Astrocyte of the cerebellum (primary cell): ENCODE data around the gene ITGB4.

Experiments used
- DNase-seq: peaks from one replicate; pipeline ENCODE4 v3.0.0-alpha.2; 2011; ENCODE audit warnings: low read depth
- H3K4me3 ChIP-seq: 2 replicates; pipeline ENCODE4 v1.5.1; 2011; ENCODE audit warnings: mild to moderate bottlenecking, low read depth, low read length, moderate library complexity
- CTCF ChIP-seq: IDR thresholded peaks from 2 replicates; pipeline ENCODE4 v1.5.1; 2012; ENCODE audit warnings: low read length, low read depth, moderate library complexity, mild to moderate bottlenecking; ENCODE audit errors: missing control alignments
- in situ Hi-C: cut with HindIII; loops from 2 replicates; pipeline ENCODE4 v1.10.0; 2017; ENCODE audit warnings: low sequenced_read_pairs

ITGB4 gene

GRCh38 chr17:75764417-75764710 is 43.1 kb downstream of the ITGB4 start:
- DNase-seq: no peak
- peak overlapping the region; percentile 54 for H3K4me3 ChIP-seq
- no peak for TF ChIP-seq CTCF
- in situ Hi-C loops: no loop called here

DNA sequence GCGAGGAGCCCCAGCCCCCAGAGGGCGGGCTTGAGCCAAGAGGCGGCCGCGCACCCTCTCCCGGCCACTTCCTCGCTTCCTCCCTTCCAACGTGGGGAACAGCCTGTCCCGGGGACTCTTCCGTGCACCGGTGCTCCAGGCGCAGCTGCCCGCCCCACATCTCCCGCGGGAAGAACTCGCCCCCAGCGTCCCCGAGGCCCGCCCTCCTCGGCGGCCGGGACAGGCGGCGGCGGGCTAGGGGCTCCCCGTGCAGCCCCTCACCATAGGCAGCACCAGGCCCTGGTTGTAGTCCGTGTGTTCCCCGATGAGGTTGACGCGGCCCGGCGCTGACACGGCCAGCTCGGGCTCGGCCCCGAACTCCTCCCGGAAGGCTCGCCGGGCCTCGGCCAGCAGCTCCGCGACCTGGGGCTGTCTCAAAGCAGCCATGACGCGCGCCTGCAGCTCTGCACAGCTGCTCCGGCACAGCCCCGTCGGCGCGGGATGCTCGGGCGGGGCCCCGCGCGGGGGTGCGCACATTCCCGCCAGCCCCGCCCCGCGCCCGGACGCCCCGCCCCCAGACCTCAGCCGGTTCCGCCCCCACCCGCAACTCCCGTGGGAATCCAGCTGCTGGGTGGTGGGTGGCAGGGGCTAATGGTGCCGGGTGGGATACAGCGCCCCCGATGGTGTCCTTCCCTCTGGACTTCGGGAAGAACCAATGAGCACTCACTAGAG is 43.6 kb downstream of the ITGB4 start, which contains the start of gene GALK1:
Gene GALK1 (minus strand): TSS at position 482 of the 711 bp plus-strand sequence. CDS start 56 bp downstream, at position 426.
- H3K4me3 ChIP-seq: peak within 1 kb of the TSS; percentile 54
- DNase-seq: no peak
- in situ Hi-C loops: no loop called here
- peak; percentile 49 for TF ChIP-seq CTCF

DNA sequence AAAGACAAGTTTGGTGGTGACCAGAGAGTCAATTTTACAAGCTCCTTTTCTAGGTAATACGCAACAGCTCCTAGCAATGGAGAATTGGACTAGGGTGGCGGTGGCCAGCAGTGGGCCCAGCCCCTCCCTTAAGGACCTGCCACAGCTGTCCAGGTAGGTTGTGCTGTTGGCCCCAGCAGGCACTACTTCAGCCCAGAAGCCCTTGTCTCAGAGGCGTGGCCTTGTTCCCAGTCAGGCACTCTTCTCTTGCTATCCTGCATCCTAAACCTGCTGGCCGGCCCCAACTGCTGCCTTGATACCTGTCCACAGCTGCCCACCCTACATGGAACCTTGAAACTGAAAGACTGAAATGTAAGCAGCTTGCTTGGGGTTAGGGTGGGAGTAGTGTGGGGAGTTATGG is 44.7 kb downstream of the ITGB4 start:
- no peak for DNase-seq
- TF ChIP-seq CTCF: no peak
- in situ Hi-C loops: no loop called here
- no peak overlapping the region for H3K4me3 ChIP-seq

DNA sequence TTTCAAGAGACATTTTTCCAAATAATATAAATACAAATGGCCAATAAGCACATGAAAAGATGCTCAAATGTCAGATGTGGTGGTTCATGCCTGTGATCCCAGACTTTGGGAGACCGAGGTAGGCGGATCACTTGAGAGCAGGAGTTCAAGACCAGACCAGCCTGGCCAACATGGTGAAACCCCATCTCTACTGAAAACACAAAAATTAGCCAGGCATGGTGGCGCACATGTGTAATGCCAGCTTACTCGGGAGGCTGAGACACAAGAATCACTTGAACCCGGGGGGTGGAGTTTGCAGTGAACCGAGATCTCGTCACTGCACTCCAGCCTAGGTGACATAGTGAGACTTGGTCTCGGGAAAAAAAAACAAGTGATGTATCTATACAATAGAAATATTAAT is 46.6 kb downstream of the ITGB4 start:
- in situ Hi-C loops: no loop called here
- no peak for TF ChIP-seq CTCF
- no peak for DNase-seq

DNA sequence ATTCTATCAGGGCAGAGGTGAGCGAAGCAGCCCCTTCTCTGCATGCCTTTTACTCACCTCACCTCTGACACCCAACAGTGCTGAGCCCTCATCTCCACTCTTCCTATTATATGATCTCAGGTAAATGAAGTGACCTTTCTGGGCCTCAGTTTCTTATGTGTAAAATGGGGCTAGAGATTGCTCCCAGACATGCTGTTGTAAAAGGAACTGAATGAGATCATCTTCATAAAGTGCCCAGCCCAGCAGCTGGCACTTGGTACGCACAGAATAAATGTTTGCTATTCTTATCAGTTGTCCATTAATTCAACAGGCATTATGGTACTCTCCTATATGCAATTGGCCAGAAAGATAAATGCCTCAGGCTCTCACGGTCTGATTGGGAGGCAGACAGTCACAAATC is 48.3 kb downstream of the ITGB4 start:
- no peak overlapping the region for H3K4me3 ChIP-seq
- in situ Hi-C loops: no loop called here
- no peak for DNase-seq
- TF ChIP-seq CTCF: no peak

More for the DNA sequence above, 46.6 kb downstream of the ITGB4 start:
- no peak overlapping the region for H3K4me3 ChIP-seq

DNA sequence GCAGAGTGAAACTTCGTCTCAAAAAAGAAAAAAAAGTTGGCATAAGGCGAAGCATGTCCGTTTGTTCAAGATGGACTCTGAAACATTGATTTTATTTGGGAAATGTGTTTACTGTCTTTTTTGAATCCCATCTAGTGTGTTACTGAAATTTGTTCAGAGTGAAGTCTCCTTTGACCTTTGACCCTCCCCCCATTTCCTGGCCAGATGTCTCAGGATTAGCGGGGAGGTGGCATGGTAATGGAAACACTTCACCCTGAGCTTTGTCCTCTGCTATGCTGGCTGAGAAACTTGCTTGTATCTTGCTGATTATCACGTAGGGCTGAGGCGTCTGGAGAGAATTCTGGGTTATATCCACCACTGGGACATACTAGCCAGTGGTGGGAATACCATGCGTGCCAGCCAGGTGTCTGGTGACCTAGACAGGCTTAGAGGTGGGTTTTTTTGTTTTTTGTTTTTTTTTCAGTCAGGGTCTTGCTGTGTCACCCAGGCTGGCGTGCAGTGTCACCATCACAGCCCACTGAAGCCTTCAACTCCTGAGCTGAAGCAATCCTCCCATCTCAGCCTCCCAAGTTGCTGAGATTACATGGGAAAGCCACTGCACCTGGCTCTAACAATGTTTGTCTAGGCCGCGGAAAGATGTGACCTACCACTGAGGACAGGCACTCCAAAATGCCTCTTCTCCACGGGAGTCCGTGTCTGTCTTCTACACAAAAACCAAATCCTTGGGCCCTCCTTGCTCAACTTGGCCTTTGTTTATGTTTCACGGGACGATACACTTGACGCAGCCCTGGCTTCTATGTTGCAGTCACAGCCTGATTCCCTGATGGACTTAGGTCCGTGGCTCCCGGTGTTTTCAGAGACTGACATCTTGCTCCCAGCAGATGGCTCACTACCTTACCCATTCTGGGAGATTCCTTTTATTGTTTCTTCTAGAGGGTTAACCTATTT is 50.3 kb downstream of the ITGB4 start:
- in situ Hi-C loops: no loop called here
- peak; percentile 26 for TF ChIP-seq CTCF
- DNase-seq: no peak
- H3K4me3 ChIP-seq: no peak overlapping the region
